HEK293 (cell line): ENCODE results near the gene ABHD14A.

Source experiments
- CTCF ChIA-PET: fragments of 350-600 bp; formaldehyde crosslinking; extraction: SDS; loops from one replicate; lab custom pipeline; 2021; ENCODE audit warnings: antibody characterized with exemption; lab: Yijun Ruan, JAX
- POLR2A ChIA-PET: fragments of 300-600 bp; formaldehyde crosslinking; extraction: SDS; loops from one replicate; lab custom pipeline; 2020; ENCODE audit warnings: antibody characterized with exemption, inconsistent platforms; lab: Yijun Ruan, JAX
- H3K27ac ChIP-seq: fragments of 200-500 bp; sonication (Bioruptor generic); 2 replicates; pipeline ENCODE4 v1.5.1; 2014; ENCODE audit warnings: low read depth, low read length, control low read depth, inconsistent platforms; ENCODE audit errors: extremely low read depth
- H3K36me3 ChIP-seq, 2 experiments: fragments of 200-500 bp in 1 of 2; sonication (Bioruptor generic) in 1 of 2; 1 replicate in 1 of 2; 2 replicates in 1 of 2; pipeline ENCODE4 v1.5.1; 2014 to 2017; ENCODE audit warnings: inconsistent platforms in 2 of 2, low read length in 2 of 2; ENCODE audit not compliant: control insufficient read depth in 2 of 2, insufficient read depth in 1 of 2
- H3K4me1 ChIP-seq: fragments of 200-500 bp; sonication (Bioruptor generic); 2 replicates; pipeline ENCODE4 v1.5.1; 2014; ENCODE audit warnings: mild to moderate bottlenecking, low read length, inconsistent platforms; ENCODE audit not compliant: control insufficient read depth, insufficient read depth
- H3K4me3 ChIP-seq: 2 replicates; pipeline ENCODE4 v1.5.1; 2011; ENCODE audit warnings: low read depth, mild to moderate bottlenecking, control low read depth, low read length, moderate library complexity
- H3K9me3 ChIP-seq: fragments of 200-500 bp; sonication (Bioruptor generic); 2 replicates; pipeline ENCODE4 v1.5.1; 2014; ENCODE audit warnings: low read depth, low read length, inconsistent platforms; ENCODE audit not compliant: control insufficient read depth, insufficient read depth
- AEBP2 ChIP-seq: fragments of 450-650 bp; formaldehyde crosslinking; IDR thresholded peaks from 2 replicates; pipeline ENCODE4 v1.5.1; 2016; ENCODE audit warnings: missing biosample characterization, missing genetic modification characterization, borderline replicate concordance
- ATF2 ChIP-seq: fragments of 450-650 bp; formaldehyde crosslinking; IDR thresholded peaks from 2 replicates; pipeline ENCODE4 v1.5.1; 2016; ENCODE audit warnings: missing biosample characterization, missing genetic modification characterization, low read depth
- GLI2 ChIP-seq: fragments of 450-650 bp; formaldehyde crosslinking; IDR thresholded peaks from 2 replicates; pipeline ENCODE4; 2017; ENCODE audit warnings: missing biosample characterization, missing genetic modification characterization, low read depth, borderline replicate concordance
- MYNN ChIP-seq: fragments of 450-650 bp; formaldehyde crosslinking; IDR thresholded peaks from 2 replicates; pipeline ENCODE4 v1.5.1; 2016; ENCODE audit warnings: missing biosample characterization, missing genetic modification characterization, borderline replicate concordance
- SCRT1 ChIP-seq: fragments of 450-650 bp; formaldehyde crosslinking; IDR thresholded peaks from 2 replicates; pipeline ENCODE4 v1.5.1; 2016; ENCODE audit warnings: missing biosample characterization, missing genetic modification characterization, borderline replicate concordance
- ZBTB20 ChIP-seq: fragments of 450-650 bp; formaldehyde crosslinking; IDR thresholded peaks from 2 replicates; pipeline ENCODE4 v1.5.1; 2016; ENCODE audit warnings: missing biosample characterization, missing genetic modification characterization
- ZFP41 ChIP-seq: fragments of 450-650 bp; formaldehyde crosslinking; IDR thresholded peaks from 2 replicates; pipeline ENCODE4 v1.5.1; 2016; ENCODE audit warnings: missing biosample characterization, missing genetic modification characterization, borderline replicate concordance
- ZIC2 ChIP-seq: fragments of 450-650 bp; formaldehyde crosslinking; IDR thresholded peaks from 2 replicates; pipeline ENCODE4 v1.5.1; 2016; ENCODE audit warnings: missing biosample characterization, missing genetic modification characterization
- ZNF132 ChIP-seq: fragments of 450-650 bp; formaldehyde crosslinking; IDR thresholded peaks from 2 replicates; pipeline ENCODE4 v1.5.1; 2017; ENCODE audit warnings: missing biosample characterization, missing genetic modification characterization, borderline replicate concordance
- ZNF211 ChIP-seq: fragments of 450-650 bp; formaldehyde crosslinking; IDR thresholded peaks from 2 replicates; pipeline ENCODE4 v1.5.1; 2016; ENCODE audit warnings: low read depth, missing biosample characterization, missing genetic modification characterization
- ZNF404 ChIP-seq: fragments of 450-650 bp; formaldehyde crosslinking; IDR thresholded peaks from 2 replicates; pipeline ENCODE4 v1.5.1; 2017; ENCODE audit warnings: missing biosample characterization, missing genetic modification characterization
- ZNF585B ChIP-seq: fragments of 450-650 bp; formaldehyde crosslinking; IDR thresholded peaks from 2 replicates; pipeline ENCODE4 v1.5.1; 2016; ENCODE audit warnings: missing biosample characterization, missing genetic modification characterization
- ZNF670 ChIP-seq: fragments of 450-650 bp; formaldehyde crosslinking; IDR thresholded peaks from 2 replicates; pipeline ENCODE4 v1.5.1; 2016; ENCODE audit warnings: missing biosample characterization, missing genetic modification characterization, low read depth
- ZNF701 ChIP-seq: fragments of 450-650 bp; formaldehyde crosslinking; IDR thresholded peaks from 2 replicates; pipeline ENCODE4 v1.5.1; 2016; ENCODE audit warnings: missing biosample characterization, missing genetic modification characterization
- ZNF785 ChIP-seq: fragments of 450-650 bp; formaldehyde crosslinking; IDR thresholded peaks from 2 replicates; pipeline ENCODE4 v1.5.1; 2016; ENCODE audit warnings: missing biosample characterization, missing genetic modification characterization
- ZSCAN16 ChIP-seq: fragments of 450-650 bp; formaldehyde crosslinking; IDR thresholded peaks from 2 replicates; pipeline ENCODE4 v1.5.1; 2016; ENCODE audit warnings: missing biosample characterization, missing genetic modification characterization
- TF ChIP-seq, protein P1 (sequence below): fragments of 450-650 bp; formaldehyde crosslinking; IDR thresholded peaks from 2 replicates; pipeline ENCODE4 v1.5.1; 2017; ENCODE audit warnings: missing biosample characterization, missing genetic modification characterization
- TF ChIP-seq, protein P2 (sequence below): fragments of 450-650 bp; formaldehyde crosslinking; IDR thresholded peaks from 2 replicates; pipeline ENCODE4 v1.5.1; 2016; ENCODE audit warnings: missing biosample characterization, missing genetic modification characterization

ABHD14A gene

GRCh38 chr3:52006017-52006819 is 31.4 kb downstream of the ABHD14A start:
- Histone ChIP-seq H3K27ac (no peak overlapping the region), H3K4me1 (no peaks in the 10 kb centered on the region), H3K9me3 (no peaks in the 10 kb centered on the region), H3K36me3 (no peaks in the 10 kb centered on the region), H3K4me3 (peak overlapping the region; percentile 4; the same call in 1 of the 2 replicates)
- ChIA-PET CTCF (interaction anchor here (0.7 to 5.8 kb wide), 7 partner anchors 10 to 122 kb away, joined by 3 to 62 read pairs (median 3); partner anchors contain the start of genes PARP3 and RPL29), POLR2A (interaction anchor here (0.7 to 1.0 kb wide), 3 partner anchors 11 to 271 kb away, joined by 3 to 4 read pairs (median 4); partner anchors contain the start of genes DUSP7 and RPL29)
- TF ChIP-seq SCRT1 (tag by site-specific recombination), result no peak
- no peak for TF ChIP-seq ZNF670 (tag by site-specific recombination)
- TF ChIP-seq ZNF585B, result no peak
- no peak for TF ChIP-seq GLI2
- TF ChIP-seq ZNF132 (tag by site-specific recombination), result no peak
- peak; percentile 22; the same call in 1 of the 2 replicates for TF ChIP-seq ZIC2 (tag by site-specific recombination)
- TF ChIP-seq ATF2, result no peak
- TF ChIP-seq, protein P1, sequence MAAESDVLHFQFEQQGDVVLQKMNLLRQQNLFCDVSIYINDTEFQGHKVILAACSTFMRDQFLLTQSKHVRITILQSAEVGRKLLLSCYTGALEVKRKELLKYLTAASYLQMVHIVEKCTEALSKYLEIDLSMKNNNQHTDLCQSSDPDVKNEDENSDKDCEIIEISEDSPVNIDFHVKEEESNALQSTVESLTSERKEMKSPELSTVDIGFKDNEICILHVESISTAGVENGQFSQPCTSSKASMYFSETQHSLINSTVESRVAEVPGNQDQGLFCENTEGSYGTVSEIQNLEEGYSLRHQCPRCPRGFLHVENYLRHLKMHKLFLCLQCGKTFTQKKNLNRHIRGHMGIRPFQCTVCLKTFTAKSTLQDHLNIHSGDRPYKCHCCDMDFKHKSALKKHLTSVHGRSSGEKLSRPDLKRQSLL (tag by site-specific recombination), result no peak
- TF ChIP-seq, protein P2, sequence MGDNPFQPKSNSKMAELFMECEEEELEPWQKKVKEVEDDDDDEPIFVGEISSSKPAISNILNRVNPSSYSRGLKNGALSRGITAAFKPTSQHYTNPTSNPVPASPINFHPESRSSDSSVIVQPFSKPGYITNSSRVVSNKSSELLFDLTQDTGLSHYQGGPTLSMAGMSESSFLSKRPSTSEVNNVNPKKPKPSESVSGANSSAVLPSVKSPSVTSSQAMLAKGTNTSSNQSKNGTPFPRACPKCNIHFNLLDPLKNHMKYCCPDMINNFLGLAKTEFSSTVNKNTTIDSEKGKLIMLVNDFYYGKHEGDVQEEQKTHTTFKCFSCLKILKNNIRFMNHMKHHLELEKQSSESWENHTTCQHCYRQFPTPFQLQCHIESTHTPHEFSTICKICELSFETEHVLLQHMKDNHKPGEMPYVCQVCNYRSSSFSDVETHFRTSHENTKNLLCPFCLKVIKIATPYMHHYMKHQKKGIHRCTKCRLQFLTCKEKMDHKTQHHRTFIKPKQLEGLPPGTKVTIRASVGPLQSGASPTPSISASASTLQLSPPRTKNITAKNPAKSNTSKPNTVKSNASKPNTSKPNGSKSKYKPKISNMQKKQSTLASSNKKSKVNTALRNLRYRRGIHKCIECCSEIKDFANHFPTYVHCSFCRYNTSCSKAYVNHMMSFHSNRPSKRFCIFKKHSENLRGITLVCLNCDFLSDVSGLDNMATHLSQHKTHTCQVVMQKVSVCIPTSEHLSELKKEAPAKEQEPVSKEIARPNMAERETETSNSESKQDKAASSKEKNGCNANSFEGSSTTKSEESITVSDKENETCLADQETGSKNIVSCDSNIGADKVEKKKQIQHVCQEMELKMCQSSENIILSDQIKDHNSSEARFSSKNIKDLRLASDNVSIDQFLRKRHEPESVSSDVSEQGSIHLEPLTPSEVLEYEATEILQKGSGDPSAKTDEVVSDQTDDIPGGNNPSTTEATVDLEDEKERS (tag by site-specific recombination), result no peak
- TF ChIP-seq ZFP41 (tag by site-specific recombination), result no peak
- no peak for TF ChIP-seq ZNF785 (tag by site-specific recombination)
- TF ChIP-seq MYNN (tag by site-specific recombination), result no peak
- no peak for TF ChIP-seq ZSCAN16 (tag by site-specific recombination)
- no peak for TF ChIP-seq ZNF211 (tag by site-specific recombination)
- no peak for TF ChIP-seq ZBTB20 (tag by site-specific recombination)
- no peak for TF ChIP-seq ZNF404
- peak; percentile 88; the same call in 1 of the 2 replicates for TF ChIP-seq ZNF701 (tag by site-specific recombination)
- no peak for TF ChIP-seq AEBP2 (tag by site-specific recombination)
